ENCODE results near the gene MYL12A. TPM values are rescaled to one million over a fixed set of nuclear protein-coding genes. Genes with fewer than 3 reads are reported as not detected.
"Not testable (repeated sequence)": the region's sequence is repeated elsewhere in the genome, so short reads cannot be mapped to it uniquely, and the experiment has no call there.

Gene MYL12A
- total RNA-seq, 1 experiment from 2014 or later: 230 TPM

- TF ChIP-seq, protein P1, sequence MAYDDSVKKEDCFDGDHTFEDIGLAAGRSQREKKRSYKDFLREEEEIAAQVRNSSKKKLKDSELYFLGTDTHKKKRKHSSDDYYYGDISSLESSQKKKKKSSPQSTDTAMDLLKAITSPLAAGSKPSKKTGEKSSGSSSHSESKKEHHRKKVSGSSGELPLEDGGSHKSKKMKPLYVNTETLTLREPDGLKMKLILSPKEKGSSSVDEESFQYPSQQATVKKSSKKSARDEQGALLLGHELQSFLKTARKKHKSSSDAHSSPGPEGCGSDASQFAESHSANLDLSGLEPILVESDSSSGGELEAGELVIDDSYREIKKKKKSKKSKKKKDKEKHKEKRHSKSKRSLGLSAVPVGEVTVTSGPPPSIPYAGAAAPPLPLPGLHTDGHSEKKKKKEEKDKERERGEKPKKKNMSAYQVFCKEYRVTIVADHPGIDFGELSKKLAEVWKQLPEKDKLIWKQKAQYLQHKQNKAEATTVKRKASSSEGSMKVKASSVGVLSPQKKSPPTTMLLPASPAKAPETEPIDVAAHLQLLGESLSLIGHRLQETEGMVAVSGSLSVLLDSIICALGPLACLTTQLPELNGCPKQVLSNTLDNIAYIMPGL (CRISPR knock-in tag; IDR thresholded peaks at IDR 0.05): no peak
- TF ChIP-seq ESRRA (CRISPR knock-in tag; IDR thresholded peaks at IDR 0.05; ENCODE audit: borderline replicate concordance): no peak
- TF ChIP-seq MXD4 (CRISPR knock-in tag; IDR thresholded peaks at IDR 0.05; ENCODE audit: borderline replicate concordance): no peak
- TF ChIP-seq ATF3 (CRISPR knock-in tag; conservative IDR thresholded peaks at IDR 0.05): no peak
- TF ChIP-seq KAT7 (CRISPR knock-in tag; IDR thresholded peaks at IDR 0.05; ENCODE audit: borderline replicate concordance): no peak
- TF ChIP-seq CREM (CRISPR knock-in tag; IDR thresholded peaks at IDR 0.05): no peak
- no peak for TF ChIP-seq ZMAT4 (CRISPR knock-in tag; IDR thresholded peaks at IDR 0.05)
- TF ChIP-seq ZNF121 (CRISPR knock-in tag; IDR thresholded peaks at IDR 0.05): no peak
These were observed 28.8 kb upstream of the MYL12A start (continued) for GRCh38 chr18:3218819-3219218.

GRCh38 chr18:3219241-3219630 lies 28.4 kb upstream of the MYL12A start:
- Mint-ChIP-seq H3K9me3 (peaks cover 9% of the 10 kb centered on the region; the same call in 1 of the 2 replicates), H3K36me3 (no peaks in the 10 kb centered on the region), H3K27ac (no peak overlapping the region), H3K4me3 (no peak overlapping the region), H3K27me3 (ENCODE audit: low read depth) (no peaks in the 10 kb centered on the region; the same call in 1 of the 2 replicates), H3K4me1 (peaks cover 21% of the 10 kb centered on the region)
- ATAC-seq (no peak), DNase-seq (ENCODE audit: low spot score) (no peak)
- CTCF ChIA-PET: interaction anchor here (0.7 to 1.2 kb wide), 2 partner anchors 68 to 447 kb away, joined by 3 to 6 read pairs; no protein-coding TSS in a partner anchor
- POLR2A ChIA-PET: no interaction called here
- no peak for TF ChIP-seq E2F4 (CRISPR knock-in tag; IDR thresholded peaks at IDR 0.05; ENCODE audit: borderline replicate concordance, low read depth)
- TF ChIP-seq RELA (CRISPR knock-in tag; IDR thresholded peaks at IDR 0.05; ENCODE audit: borderline replicate concordance): no peak

- no peaks in the 10 kb centered on the region; the same call in 1 of the 2 replicates for H3K27me3 Mint-ChIP-seq (ENCODE audit: low read depth)
- H3K36me3 Mint-ChIP-seq: no peaks in the 10 kb centered on the region
- peaks cover 9% of the 10 kb centered on the region; the same call in 1 of the 2 replicates for H3K9me3 Mint-ChIP-seq
- ChIA-PET POLR2A (no interaction called here), CTCF (interaction anchor here (0.7 to 1.2 kb wide), 3 partner anchors 68 to 447 kb away, joined by 3 to 6 read pairs (median 3); no protein-coding TSS in a partner anchor)
- ATAC-seq (no peak), DNase-seq (ENCODE audit: low spot score) (no peak)
- H3K27ac Mint-ChIP-seq: no peak within 1 kb of the TSS
- H3K4me1 Mint-ChIP-seq: peaks cover 21% of the 10 kb centered on the region
- no peak within 1 kb of the TSS for H3K4me3 Mint-ChIP-seq
- no peak for TF ChIP-seq EMX1 (CRISPR knock-in tag; IDR thresholded peaks at IDR 0.05)
- no peak for TF ChIP-seq E2F5 (CRISPR knock-in tag; IDR thresholded peaks at IDR 0.05)
- no peak for TF ChIP-seq ZNF138 (CRISPR knock-in tag; conservative IDR thresholded peaks at IDR 0.05)
- no peak for TF ChIP-seq TP53 (CRISPR knock-in tag; IDR thresholded peaks at IDR 0.05)
- TF ChIP-seq KAT7 (CRISPR knock-in tag; IDR thresholded peaks at IDR 0.05; ENCODE audit: borderline replicate concordance): no peak
These were observed 27.8 kb upstream of the MYL12A start, which contains the start of gene MYOM1 for GRCh38 chr18:3219631-3220335. Gene MYOM1, minus strand, starts transcription at chr18:3219968. Its CDS starts 4,745 bp downstream, at chr18:3215223.

GRCh38 chr18:3220868-3221267 lies 26.7 kb upstream of the MYL12A start:
- H3K4me3 Mint-ChIP-seq; H3K27ac Mint-ChIP-seq; H3K9me3 Mint-ChIP-seq; H3K27me3 Mint-ChIP-seq (ENCODE audit: low read depth); DNase-seq (ENCODE audit: low spot score); ATAC-seq; POLR2A ChIA-PET; H3K36me3 Mint-ChIP-seq: not testable (repeated sequence)
- H3K4me1 Mint-ChIP-seq: peaks cover 21% of the 10 kb centered on the region
- CTCF ChIA-PET: interaction anchor here (1.2 kb wide), 1 partner anchor 157 kb away, joined by 3 read pairs; no protein-coding TSS in a partner anchor
- peak; percentile 71; the same call in 1 of the 2 replicates for TF ChIP-seq ZNF121 (CRISPR knock-in tag; IDR thresholded peaks at IDR 0.05)
